K562 (cell line): ENCODE measurements around the gene CD151. TPM values are rescaled to one million over a fixed set of nuclear protein-coding genes. Genes with fewer than 3 reads are reported as not detected.

Experiments
- ADNP ChIP-seq: fragments of 200-800 bp; sonication (Bioruptor generic); IDR thresholded peaks from 2 replicates; pipeline ENCODE4 v1.6.1; 2016; ENCODE audit warnings: missing genetic modification characterization, missing compliant biosample characterization
- DIDO1 ChIP-seq: fragments of 450-650 bp; IDR thresholded peaks from 2 replicates; pipeline ENCODE4 v1.6.1; 2016; ENCODE audit warnings: low read depth, missing biosample characterization, missing genetic modification characterization
- ERF ChIP-seq: fragments of 450-650 bp; formaldehyde crosslinking; IDR thresholded peaks from 2 replicates; pipeline ENCODE4 v1.4.0; 2020; ENCODE audit warnings: mild to moderate bottlenecking, mixed read lengths
- FOXJ2 ChIP-seq: fragments of 200-800 bp; sonication (Bioruptor generic); IDR thresholded peaks from 2 replicates; pipeline ENCODE4 v1.6.1; 2016; ENCODE audit warnings: missing genetic modification characterization, missing compliant biosample characterization
- GTF2A2 ChIP-seq: IDR thresholded peaks from 2 replicates; pipeline ENCODE4 v1.6.1; 2016; ENCODE audit warnings: mild to moderate bottlenecking, missing genetic modification characterization, missing compliant biosample characterization
- IRF2 ChIP-seq: sonication (generic); formaldehyde crosslinking; IDR thresholded peaks from 2 replicates; pipeline ENCODE4 v1.8.1; 2022; ENCODE audit warnings: mild to moderate bottlenecking, missing genetic modification reagents
- KLF1 ChIP-seq: fragments of 450-650 bp; IDR thresholded peaks from 2 replicates; pipeline ENCODE4 v1.6.1; 2016; ENCODE audit warnings: missing genetic modification characterization, missing compliant biosample characterization
- MCM3 ChIP-seq: fragments of 450-650 bp; IDR thresholded peaks from 2 replicates; pipeline ENCODE4 v1.6.1; 2016
- MECOM ChIP-seq: fragments of 250-450 bp; sonication (Bioruptor Pico); IDR thresholded peaks from 2 replicates; pipeline ENCODE4 v1.8.0; 2022; ENCODE audit warnings: inconsistent platforms
- MTF1 ChIP-seq: fragments of 250-450 bp; sonication (Bioruptor Pico); IDR thresholded peaks from 2 replicates; pipeline ENCODE4 v1.9.0; 2021; ENCODE audit warnings: moderate library complexity, mild to moderate bottlenecking, inconsistent platforms, borderline replicate concordance
- MYBL2 ChIP-seq, 2 experiments: fragments of 450-650 bp in 1 of 2; sonication (generic) in 1 of 2; formaldehyde crosslinking in 1 of 2; IDR thresholded peaks; 2 replicates each; pipeline versions ENCODE4 v1.6.1 to v1.8.1; 2017 to 2022; ENCODE audit warnings: borderline replicate concordance in 1 of 2, inconsistent platforms in 1 of 2, low read depth in 1 of 2, mild to moderate bottlenecking in 1 of 2, missing genetic modification reagents in 1 of 2, moderate library complexity in 1 of 2
- MYC ChIP-seq, 2 experiments: fragments of 250-450 bp in 1 of 2; sonication (Bioruptor Pico) in 1 of 2; IDR thresholded peaks; 2 replicates each; pipeline versions ENCODE4 v1.5.1 to v1.6.1; 2012 to 2021; ENCODE audit warnings: low read depth in 2 of 2, borderline replicate concordance in 1 of 2, improper control_type of control experiment in 1 of 2, low read length in 1 of 2, mild to moderate bottlenecking in 1 of 2, moderate library complexity in 1 of 2
- PHB ChIP-seq: fragments of 250-450 bp; sonication (Bioruptor Pico); IDR thresholded peaks from 2 replicates; pipeline ENCODE4 v1.5.0; 2021
- PTRF ChIP-seq: fragments of 450-650 bp; IDR thresholded peaks from 2 replicates; pipeline ENCODE4 v1.6.1; 2016; ENCODE audit warnings: mild to moderate bottlenecking, missing genetic modification characterization, missing compliant biosample characterization
- RFX1 ChIP-seq: fragments of 450-650 bp; IDR thresholded peaks from 2 replicates; pipeline ENCODE4 v1.6.1; 2016; ENCODE audit warnings: mild to moderate bottlenecking, moderate library complexity
- SAFB ChIP-seq: fragments of 200-400 bp; formaldehyde crosslinking; IDR thresholded peaks from 2 replicates; pipeline ENCODE4 v1.6.1; 2017; ENCODE audit warnings: low read depth, low read length, borderline replicate concordance
- SIN3B ChIP-seq: fragments of 450-650 bp; IDR thresholded peaks from 2 replicates; pipeline ENCODE4 v1.6.1; 2017; ENCODE audit warnings: low read depth, mild to moderate bottlenecking, moderate library complexity
- SIRT6 ChIP-seq: IDR thresholded peaks from one replicate; pipeline ENCODE4 v1.6.1; 2012; ENCODE audit warnings: low read depth, mild to moderate bottlenecking, control low read depth, inconsistent platforms, low read length, moderate library complexity
- TAF1 ChIP-seq: IDR thresholded peaks from 2 replicates; pipeline ENCODE4 v1.6.1; 2011; ENCODE audit warnings: mild to moderate bottlenecking, low read length, moderate library complexity; ENCODE audit not compliant: insufficient read depth, control insufficient read depth, severe bottlenecking; ENCODE audit errors: extremely low read depth
- TCFL5 ChIP-seq: fragments of 250-450 bp; sonication (Bioruptor Pico); conservative IDR thresholded peaks from 2 replicates; pipeline ENCODE4 v1.6.1; 2021; ENCODE audit warnings: mild to moderate bottlenecking, moderate library complexity, matching md5 sums
- U2AF1 ChIP-seq: fragments of 200-400 bp; formaldehyde crosslinking; optimal IDR thresholded peaks from 2 replicates; pipeline ENCODE3; 2017; ENCODE audit warnings: mild to moderate bottlenecking, low read depth, low read length, moderate library complexity
- ZNF175 ChIP-seq: fragments of 200-800 bp; sonication (Bioruptor generic); IDR thresholded peaks from 2 replicates; pipeline ENCODE4 v1.6.1; 2016; ENCODE audit warnings: low read depth, mild to moderate bottlenecking, missing genetic modification characterization, missing compliant biosample characterization
- ZNF655 ChIP-seq: fragments of 250-450 bp; sonication (Bioruptor Pico); IDR thresholded peaks from 2 replicates; pipeline ENCODE4 v1.5.0; 2021
- ZNF77 ChIP-seq: fragments of 250-450 bp; sonication (Bioruptor Pico); IDR thresholded peaks from 2 replicates; pipeline ENCODE4 v1.5.0; 2020
- polyA plus RNA-seq, 8 experiments: library from polyadenylated mRNA; depleted of rRNA in 4 of 8; stranded (reverse) in 5 of 8; unstranded in 3 of 8; fragments of >200 nt; fragmentation: Nextera tagmentation in 2 of 8; fragmentation: Illumina TruSeq in 1 of 8; extraction: Ambion mirVana in 2 of 8; extraction: Trizol in 1 of 8; gene quantifications; 2 replicates each; pipeline versions ENCODE4 v1.2.1 to v1.2.3, GENCODE V29; 2011 to 2014; ENCODE audit warnings: inconsistent platforms in 1 of 8, missing spikeins in 1 of 8
- total RNA-seq, 7 experiments: library from RNA; depleted of rRNA in 6 of 7; stranded (reverse); fragments of >200 nt in 6 of 7; fragmentation: Illumina TruSeq in 2 of 7; extraction: Trizol in 2 of 7; gene quantifications; 2 replicates each; pipeline versions ENCODE4 v1.2.1 to v1.2.3, GENCODE V29; 2011 to 2021; ENCODE audit warnings: low replicate concordance in 1 of 7
- TF ChIP-seq, protein P1 (sequence below): fragments of 250-450 bp; sonication (Bioruptor Pico); IDR thresholded peaks from 2 replicates; pipeline ENCODE4 v1.4.0; 2020; ENCODE audit warnings: mild to moderate bottlenecking, moderate library complexity

CD151 gene
- total and polyA plus RNA-seq, 9 of the 15 experiments (the other 6 are each of a cell fraction or from before 2014, with no cell fraction given) = 2.3 to 187 (median 140) TPM

DNA sequence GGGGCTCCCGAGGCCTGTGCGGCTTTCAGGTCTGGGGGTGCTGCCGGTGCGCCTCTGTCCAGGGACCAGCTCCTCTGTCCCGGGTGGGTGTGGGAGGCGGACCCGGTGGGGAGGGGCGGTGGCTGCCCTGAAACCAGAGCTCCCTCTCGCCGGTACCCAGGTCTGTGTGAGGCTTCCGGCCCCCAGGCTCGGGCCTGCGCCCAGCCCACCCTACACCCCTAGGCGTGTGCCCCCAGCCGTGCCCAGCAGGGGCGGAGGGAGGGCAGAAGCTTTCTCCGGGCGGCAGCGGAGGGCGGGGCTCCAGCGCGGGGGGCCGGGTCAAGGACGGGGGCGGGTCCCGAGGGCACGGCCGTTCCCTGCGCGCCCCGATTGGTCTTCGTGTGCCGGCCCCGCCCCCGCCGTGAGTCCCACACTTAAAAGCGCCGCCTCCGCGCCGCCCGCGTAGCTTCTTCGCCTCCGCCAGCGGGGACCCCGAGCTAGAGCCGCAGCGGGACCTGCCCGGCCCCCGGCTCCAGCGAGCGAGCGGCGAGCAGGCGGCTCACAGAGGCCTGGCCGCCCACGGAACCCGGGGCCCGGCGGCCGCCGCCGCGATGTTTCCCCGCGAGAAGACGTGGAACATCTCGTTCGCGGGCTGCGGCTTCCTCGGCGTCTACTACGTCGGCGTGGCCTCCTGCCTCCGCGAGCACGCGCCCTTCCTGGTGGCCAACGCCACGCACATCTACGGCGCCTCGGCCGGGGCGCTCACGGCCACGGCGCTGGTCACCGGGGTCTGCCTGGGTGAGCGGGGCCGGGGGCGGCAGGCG lies 13.4 kb upstream of the CD151 start (continued):
- no peak for TF ChIP-seq ZNF175 (CRISPR knock-in tag)
- no peak for TF ChIP-seq PTRF (tag)
- TF ChIP-seq, protein P1, sequence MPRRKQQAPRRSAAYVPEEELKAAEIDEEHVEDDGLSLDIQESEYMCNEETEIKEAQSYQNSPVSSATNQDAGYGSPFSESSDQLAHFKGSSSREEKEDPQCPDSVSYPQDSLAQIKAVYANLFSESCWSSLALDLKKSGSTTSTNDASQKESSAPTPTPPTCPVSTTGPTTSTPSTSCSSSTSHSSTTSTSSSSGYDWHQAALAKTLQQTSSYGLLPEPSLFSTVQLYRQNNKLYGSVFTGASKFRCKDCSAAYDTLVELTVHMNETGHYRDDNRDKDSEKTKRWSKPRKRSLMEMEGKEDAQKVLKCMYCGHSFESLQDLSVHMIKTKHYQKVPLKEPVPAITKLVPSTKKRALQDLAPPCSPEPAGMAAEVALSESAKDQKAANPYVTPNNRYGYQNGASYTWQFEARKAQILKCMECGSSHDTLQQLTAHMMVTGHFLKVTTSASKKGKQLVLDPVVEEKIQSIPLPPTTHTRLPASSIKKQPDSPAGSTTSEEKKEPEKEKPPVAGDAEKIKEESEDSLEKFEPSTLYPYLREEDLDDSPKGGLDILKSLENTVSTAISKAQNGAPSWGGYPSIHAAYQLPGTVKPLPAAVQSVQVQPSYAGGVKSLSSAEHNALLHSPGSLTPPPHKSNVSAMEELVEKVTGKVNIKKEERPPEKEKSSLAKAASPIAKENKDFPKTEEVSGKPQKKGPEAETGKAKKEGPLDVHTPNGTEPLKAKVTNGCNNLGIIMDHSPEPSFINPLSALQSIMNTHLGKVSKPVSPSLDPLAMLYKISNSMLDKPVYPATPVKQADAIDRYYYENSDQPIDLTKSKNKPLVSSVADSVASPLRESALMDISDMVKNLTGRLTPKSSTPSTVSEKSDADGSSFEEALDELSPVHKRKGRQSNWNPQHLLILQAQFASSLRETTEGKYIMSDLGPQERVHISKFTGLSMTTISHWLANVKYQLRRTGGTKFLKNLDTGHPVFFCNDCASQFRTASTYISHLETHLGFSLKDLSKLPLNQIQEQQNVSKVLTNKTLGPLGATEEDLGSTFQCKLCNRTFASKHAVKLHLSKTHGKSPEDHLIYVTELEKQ (CRISPR knock-in tag) = no peak
- no peak for TF ChIP-seq MTF1 (CRISPR knock-in tag)
- no peak for TF ChIP-seq SIRT6
- no peak for TF ChIP-seq ADNP
- no peak for TF ChIP-seq MECOM (CRISPR knock-in tag)
- TF ChIP-seq TCFL5 = no peak
- TF ChIP-seq MYC (IDR thresholded peaks at IDR 0.05; ENCODE audit: low read depth, low read length) = peak; percentile 70; the same call in 1 of the 2 replicates
- no peak for TF ChIP-seq MYC (CRISPR knock-in tag; IDR thresholded peaks at IDR 0.05; ENCODE audit: borderline replicate concordance, low read depth)
- TF ChIP-seq SAFB = peak; percentile 88
- TF ChIP-seq ZNF655 (CRISPR knock-in tag) = no peak
- TF ChIP-seq RFX1 = no peak
- no peak for TF ChIP-seq MCM3
- 0 out of 2 replicates have a peak, but pooled peaks have one; percentile 40 for TF ChIP-seq KLF1 (tag)
- TF ChIP-seq MYBL2 (IDR thresholded peaks at IDR 0.05; ENCODE audit: low read depth) = no peak
- TF ChIP-seq MYBL2 (CRISPR knock-in tag; IDR thresholded peaks at IDR 0.05; ENCODE audit: borderline replicate concordance) = no peak
- peak; percentile 74 for TF ChIP-seq SIN3B
- peak; percentile 71 for TF ChIP-seq U2AF1
- TF ChIP-seq PHB (CRISPR knock-in tag) = no peak
- TF ChIP-seq TAF1 = peak; percentile 84
- TF ChIP-seq FOXJ2 (tag) = no peak
- no peak for TF ChIP-seq IRF2 (CRISPR knock-in tag)
- no peak for TF ChIP-seq ZNF77 (CRISPR knock-in tag)
- 0 out of 2 replicates have a peak, but pooled peaks have one; percentile 44 for TF ChIP-seq ERF (CRISPR knock-in tag)
- TF ChIP-seq GTF2A2 (tag) = peak; percentile 90
- no peak for TF ChIP-seq DIDO1
